ENCODE data around the gene OSTN.

DNA sequence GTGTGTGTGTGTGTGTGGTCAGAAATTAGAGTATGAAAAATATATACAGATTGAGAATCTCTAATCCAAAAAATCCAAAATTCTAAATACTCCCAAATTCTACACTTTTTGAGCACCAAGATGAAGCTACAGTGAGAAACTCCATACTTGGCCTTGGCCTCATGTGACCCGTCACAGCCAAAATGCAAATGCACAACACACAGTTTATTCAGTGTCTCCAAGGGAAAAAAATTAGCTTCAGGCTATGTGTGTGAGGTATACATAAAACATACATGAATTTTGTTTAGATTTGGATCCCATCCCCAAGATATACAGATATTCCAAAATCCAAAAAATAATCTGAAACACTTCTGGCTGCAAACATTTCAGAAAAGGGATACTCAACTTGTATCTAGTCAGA is 33.2 kb upstream of the OSTN start:
- TF ChIP-seq EP300 (IDR thresholded peaks at IDR 0.05), result no peak
- TF ChIP-seq POLR2A (IDR thresholded peaks at IDR 0.05), result no peak

All from ovary (tissue), 1 donor.